Amniotic stem cell (primary cell): Measurements from ENCODE around the gene AMBP.

Source experiments
- DNase-seq: peaks from one replicate; lab custom pipeline; 2025; lab: John Stamatoyannopoulos, UW

The AMBP gene

DNA sequence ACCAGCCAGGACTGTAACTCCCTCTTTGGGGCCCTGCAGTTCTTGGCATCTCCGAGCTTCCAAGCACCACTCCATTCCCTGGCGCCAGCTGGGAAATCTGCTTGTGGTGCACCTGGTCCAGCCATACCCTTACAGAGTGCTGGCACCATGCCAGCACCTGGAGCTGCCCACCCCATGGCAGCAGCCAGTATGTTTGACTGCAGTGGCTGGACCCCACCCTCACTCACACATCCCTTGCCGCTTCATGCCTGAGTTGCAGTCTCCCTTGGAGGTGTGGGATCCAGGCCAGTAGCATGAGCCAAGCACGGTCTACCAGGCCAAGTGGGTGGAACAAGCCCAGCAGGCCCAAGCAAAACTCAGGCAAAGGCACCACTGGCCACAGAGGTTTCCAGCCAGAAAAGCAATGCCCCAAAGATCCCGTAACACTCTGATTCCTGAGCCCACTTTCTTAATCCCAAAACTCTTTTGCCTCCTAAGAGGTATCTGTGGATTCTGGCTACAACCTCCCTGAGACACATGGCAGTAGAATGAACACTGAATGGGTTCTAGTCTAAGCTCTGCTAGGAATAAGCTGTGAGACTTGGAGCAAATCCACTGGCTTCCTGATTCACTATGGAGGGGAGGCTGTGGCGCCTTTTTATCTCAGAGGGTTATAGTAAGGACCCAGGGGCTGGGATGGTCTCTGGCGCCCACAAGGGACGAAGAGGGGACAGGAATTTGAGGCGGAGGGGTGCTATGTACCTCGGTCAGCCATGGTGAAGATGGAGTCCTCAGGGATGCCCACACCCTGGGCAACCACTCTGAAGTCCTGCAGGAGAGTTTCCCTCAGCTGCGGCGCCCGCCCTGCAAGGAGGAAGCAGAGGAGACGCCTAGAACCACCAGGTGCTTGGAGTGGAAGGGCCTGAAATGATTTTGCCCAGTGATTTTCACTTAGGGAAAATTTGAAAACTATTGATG, 5.6 kb downstream of the AMBP start:
- DNase-seq, result no peak

DNA sequence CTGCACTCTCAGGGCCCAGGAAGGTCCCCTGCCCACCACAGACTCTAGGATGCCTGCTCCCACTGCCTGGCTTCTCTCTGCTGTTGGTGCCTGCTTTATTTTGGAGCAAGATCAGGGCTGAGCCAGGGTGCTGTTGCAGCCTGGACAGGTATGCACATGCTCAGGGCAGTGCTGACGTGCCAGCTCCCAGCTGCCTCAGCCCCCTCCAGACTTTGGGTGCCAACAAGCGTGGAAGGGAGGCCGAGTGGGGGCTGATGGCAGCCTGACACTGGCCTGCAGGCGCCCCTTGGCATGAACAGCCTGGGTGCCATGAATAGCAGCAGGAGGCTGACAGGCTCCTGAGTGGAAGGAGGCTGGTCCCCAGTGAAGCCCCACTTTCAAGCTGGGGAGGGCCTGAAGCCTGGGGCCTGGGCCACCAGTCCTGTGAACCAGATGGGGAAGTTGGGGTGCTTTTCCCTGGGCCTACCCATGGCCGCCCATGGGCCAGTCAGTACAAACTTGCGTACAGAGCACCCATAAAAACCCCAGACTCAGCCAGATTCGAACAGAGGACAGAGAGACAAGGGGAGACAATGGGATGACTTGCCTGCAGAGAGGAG, 6.8 kb downstream of the AMBP start:
- DNase-seq, result no peak

DNA sequence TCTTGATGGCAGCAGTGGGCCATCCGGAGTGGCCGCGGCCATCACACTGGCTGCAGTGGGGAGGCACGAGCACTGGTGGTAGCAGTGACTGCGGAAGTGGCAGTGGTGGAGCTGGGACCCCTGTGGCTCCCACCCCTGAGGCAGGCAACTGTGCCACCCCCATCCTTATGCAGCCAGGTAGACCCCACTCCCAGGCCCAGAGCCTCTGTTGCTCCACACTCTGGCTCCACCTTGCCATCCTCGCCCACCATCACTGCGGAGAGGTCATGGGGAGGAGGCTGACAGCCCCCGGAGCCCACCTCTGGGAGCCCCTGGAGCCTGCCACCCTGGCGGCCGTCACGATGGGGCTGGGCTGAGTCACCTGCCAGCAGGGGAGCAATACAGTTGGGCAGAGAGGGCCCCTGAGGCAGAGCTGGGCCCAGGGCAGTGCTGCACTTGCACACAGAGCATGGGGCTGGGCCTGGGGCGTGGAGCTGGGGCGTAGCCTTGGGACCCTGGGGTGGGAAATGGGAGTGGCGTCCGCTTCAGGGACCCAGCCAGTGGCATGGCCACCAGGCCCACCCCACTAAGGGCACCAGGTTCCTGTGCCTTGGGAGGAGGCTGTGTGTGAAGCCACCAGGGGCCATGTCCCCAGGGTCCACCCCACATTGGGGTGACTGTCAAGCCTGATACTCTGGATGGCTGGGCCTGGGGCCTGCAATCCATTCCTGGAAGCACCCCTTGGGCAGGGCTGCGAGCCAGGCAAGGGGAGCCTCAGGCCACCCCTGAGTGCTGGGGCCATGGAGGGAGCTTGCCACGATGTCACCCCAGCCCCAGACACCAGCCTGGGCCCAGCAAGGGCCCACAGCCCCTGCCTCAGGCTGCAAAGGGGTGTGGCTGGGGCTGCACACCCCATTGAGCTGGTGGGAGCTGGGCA, 7.7 kb downstream of the AMBP start:
- DNase-seq, result no peak

DNA sequence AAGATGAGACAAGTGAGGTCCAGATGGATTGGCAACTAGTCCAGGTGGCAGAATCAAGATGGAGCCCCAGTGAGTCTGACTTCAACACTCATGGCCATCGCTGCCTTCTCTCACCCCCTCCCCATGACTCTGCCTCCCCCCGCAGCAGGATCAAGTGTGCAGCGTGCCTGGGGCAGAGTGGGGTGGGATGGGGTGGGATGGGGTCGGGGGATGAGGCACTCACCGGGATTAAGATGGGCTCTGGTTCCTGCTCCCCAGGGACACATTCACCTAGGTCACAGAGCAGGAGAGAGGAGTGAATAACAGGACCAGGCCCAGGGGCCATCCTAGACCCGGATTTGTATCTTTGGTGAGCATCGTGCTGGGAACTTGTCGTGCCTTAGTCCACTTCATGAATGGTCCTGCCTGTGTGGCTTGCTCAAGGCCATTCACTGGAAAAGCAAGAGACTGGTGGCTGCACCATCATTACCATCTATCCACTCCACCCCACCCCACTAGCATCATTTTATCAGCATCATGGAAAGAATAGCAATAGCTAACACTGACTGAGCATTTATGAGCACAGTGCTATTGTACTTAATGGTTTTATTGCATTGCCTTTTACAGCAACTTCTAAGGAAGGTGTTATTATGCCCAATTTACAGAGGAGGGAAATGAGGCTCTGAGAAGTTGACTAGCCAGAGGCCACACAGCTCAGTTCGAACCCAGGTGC, 8.5 kb downstream of the AMBP start:
- no peak for DNase-seq

DNA sequence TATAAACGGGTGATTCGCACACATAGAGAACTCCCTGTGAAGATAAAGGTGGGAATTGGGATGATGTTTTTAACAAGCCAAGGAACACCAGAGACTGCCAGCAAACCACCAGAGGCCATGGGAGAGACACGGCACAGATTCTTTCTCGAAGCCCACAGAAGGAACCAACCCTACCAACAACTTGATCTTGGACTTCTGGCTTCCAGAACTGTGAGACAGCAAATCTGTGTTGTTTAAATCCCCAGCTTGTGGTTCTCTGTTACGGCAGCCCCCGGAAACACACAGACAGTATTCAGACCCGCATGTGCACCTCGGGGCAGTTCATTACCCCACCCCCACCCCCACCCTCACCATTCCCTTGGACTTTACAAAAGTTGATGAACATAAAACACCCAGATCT, 12.8 kb downstream of the AMBP start:
- no peak for DNase-seq

- DNase-seq, result no peak
These were observed 16.1 kb downstream of the AMBP start for GRCh38 chr9:114061830-114062474.

- DNase-seq, result no peak
These were observed 16.8 kb downstream of the AMBP start for GRCh38 chr9:114061292-114061691.

- DNase-seq, result no peak
These were observed 17.4 kb downstream of the AMBP start for GRCh38 chr9:114060711-114061110.

- DNase-seq, result no peak
These were observed 18.0 kb downstream of the AMBP start for GRCh38 chr9:114060070-114060469.

- DNase-seq, result no peak
These were observed 18.9 kb downstream of the AMBP start for GRCh38 chr9:114059047-114059803.

GRCh38 chr9:114058688-114059046, 19.4 kb downstream of the AMBP start:
- no peak for DNase-seq

GRCh38 chr9:114057161-114057885, 20.8 kb downstream of the AMBP start:
- DNase-seq, result no peak

- DNase-seq, result no peak
These were observed 21.6 kb downstream of the AMBP start for GRCh38 chr9:114056527-114056926.

DNA sequence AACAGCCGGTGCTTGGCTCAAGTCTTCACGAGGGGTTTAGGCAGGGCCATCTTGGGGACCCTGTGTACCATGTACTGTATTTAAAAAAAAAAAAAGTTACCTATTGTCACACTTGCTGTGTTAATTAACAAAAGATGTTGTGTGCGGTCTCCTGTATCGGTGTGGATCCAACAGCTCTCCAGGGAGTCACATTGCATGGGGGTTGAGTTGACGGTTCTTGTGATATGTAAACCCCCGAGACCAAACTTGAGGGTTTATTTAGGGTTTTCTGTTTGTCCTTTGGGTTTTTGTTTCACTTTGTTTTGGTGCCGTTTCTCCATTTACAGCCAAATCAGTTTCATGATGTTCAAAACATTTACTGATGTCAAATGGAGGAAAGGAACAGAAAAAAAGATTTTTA, 22.2 kb downstream of the AMBP start:
- DNase-seq, result no peak

- DNase-seq, result no peak
These were observed 23.0 kb downstream of the AMBP start for GRCh38 chr9:114055061-114055460.

DNA sequence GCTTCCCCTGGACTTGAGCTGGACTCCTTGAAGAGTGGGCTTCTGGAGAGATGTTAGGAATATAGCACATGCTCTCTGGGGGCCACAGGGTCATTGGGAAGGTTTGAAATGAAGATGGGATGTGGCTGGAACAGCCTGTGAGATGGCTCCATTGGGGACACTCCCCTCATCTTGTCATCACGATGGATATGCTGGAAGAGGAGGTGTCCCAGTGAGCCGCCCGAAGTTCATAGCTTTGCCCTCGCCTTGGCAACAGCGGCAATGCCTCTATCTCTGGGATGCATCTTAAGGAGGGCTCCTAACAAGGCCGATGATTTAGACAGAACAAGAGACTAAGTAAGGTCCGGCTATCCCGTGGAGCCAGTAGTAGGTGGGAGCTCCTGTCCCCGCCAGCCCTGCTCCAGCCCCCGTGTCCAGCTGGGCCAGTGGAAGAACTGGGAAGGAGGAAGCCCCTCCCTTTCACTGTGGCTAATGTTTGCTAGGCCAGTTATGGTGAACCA, 23.9 kb downstream of the AMBP start:
- no peak for DNase-seq

GRCh38 chr9:114053246-114054005, 24.7 kb downstream of the AMBP start:
- no peak for DNase-seq

DNA sequence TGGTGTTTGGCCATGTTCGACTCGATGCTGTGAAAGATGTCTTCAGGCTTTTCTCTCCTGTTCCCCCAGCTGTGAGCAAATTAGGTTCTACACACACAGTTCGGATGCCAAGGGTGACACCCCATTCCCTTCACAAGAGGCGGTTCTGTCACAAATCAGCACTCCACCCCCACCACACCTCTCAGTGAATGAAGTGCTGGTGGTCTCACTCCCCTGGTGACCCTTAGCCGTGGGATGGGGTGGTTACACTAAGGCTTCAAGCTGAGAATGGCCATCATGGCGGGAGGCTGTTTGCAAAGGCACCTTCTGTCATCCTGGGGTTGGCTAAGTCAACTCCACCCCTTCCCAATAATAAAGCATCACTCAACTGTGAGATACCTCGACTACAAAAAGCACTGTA, 26.4 kb downstream of the AMBP start:
- DNase-seq, result no peak

DNA sequence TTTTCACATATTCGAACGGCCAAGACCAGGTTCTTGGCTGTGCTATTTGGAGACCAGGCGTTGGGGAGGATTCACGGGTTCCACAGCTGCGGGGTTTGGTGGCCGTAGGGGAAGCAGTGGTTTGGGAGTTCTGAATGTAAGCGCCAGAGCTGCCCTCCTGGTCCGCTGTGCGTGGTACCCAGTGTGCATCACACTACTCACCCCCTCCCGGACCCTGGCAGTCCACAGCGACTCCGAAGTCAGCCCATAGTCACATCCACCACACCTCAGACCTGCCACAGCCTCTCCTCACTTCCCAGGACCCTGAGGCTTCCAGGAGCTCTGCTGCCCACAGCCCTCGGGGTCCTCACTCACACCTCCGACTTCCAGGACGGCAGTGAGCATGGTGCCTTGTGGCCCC, 26.8 kb downstream of the AMBP start:
- DNase-seq, result no peak
